Retinal pigment epithelial cell (primary cell): ENCODE results near the gene RNF166.
A peak's percentile ranks its signal among the peaks of the same experiment; 100 is the strongest.

Experiments used
- DNase-seq: peaks from one replicate; pipeline ENCODE4 v3.0.0-alpha.2; 2010; ENCODE audit warnings: low read depth
- H3K4me3 ChIP-seq: 2 replicates; pipeline ENCODE4 v1.5.1; 2011; ENCODE audit warnings: mild to moderate bottlenecking, low read length, control low read depth, moderate library complexity
- TF ChIP-seq, protein P1 (sequence below): conservative IDR thresholded peaks from 2 replicates; pipeline ENCODE4 v1.5.1; 2011; ENCODE audit warnings: low read depth, low read length, control low read depth, inconsistent platforms

The RNF166 gene

DNA sequence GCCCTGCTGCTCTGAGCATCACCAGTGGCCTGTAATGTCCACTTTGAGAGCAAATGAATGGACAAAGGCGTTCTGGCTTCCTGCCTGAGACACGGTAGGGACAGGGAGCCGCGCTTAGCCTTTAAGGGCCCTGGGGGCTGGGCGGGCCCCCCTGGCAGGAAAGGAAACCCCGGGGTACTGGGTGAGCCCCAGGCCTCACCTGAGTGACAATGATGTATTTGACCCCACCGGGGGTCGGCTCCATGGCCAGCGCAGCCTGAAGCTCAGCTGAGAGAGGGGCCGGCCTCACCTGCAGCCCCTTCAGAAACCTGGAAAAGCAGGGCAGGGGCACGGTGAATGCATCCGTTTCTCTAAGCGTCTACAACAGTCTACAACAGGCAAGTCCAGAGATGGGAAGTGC is 53.1 kb downstream of the RNF166 start:
- DNase-seq: no peak
- no peak overlapping the region for H3K4me3 ChIP-seq
- TF ChIP-seq, protein P1, sequence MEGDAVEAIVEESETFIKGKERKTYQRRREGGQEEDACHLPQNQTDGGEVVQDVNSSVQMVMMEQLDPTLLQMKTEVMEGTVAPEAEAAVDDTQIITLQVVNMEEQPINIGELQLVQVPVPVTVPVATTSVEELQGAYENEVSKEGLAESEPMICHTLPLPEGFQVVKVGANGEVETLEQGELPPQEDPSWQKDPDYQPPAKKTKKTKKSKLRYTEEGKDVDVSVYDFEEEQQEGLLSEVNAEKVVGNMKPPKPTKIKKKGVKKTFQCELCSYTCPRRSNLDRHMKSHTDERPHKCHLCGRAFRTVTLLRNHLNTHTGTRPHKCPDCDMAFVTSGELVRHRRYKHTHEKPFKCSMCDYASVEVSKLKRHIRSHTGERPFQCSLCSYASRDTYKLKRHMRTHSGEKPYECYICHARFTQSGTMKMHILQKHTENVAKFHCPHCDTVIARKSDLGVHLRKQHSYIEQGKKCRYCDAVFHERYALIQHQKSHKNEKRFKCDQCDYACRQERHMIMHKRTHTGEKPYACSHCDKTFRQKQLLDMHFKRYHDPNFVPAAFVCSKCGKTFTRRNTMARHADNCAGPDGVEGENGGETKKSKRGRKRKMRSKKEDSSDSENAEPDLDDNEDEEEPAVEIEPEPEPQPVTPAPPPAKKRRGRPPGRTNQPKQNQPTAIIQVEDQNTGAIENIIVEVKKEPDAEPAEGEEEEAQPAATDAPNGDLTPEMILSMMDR: no peak

- no peak for DNase-seq
- H3K4me3 ChIP-seq: no peak overlapping the region
These were observed 53.5 kb downstream of the RNF166 start for GRCh38 chr16:88652762-88653063.

GRCh38 chr16:88651989-88652761 is 54.0 kb downstream of the RNF166 start:
- no peak overlapping the region for H3K4me3 ChIP-seq
- TF ChIP-seq, protein P1: no peak

More at GRCh38 chr16:88652762-88653063, 53.5 kb downstream of the RNF166 start:
- TF ChIP-seq, protein P1: no peak

DNA sequence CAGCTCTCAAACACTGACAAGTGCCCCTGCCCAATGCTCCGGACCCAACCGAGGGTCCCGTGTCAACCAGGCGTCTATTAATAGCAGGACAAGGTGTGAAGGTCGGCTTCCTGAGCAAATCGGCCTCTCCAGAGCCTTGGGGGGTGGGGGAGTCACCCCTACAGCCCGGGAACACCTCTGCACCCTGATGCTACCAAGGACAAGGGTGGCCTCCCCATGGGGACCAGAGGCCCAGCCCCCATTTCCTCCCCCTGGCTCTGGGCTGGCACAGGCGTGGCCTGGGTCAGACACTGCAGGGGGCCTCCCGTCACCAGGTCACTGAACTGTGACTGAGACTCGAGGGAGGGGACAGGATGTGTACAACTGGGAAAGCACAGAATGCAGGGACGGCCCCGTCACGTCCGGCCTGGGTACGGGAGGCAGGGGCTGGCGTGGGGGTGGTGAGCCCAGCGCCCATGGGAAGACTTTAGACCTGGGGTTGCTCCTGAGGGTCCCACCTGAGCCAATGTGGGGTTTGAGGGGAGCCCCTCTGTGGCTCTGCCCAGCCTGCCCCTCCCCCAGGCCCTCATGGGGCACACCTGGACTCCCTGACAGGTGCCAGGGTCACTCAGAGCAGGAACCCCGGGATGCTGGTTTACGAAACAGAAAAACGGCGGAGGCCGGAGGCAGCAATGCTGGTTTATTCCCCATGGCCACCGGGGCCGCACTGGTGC is 54.8 kb downstream of the RNF166 start:
- TF ChIP-seq, protein P1: no peak
- H3K4me3 ChIP-seq: peak overlapping the region; percentile 75
- no peak for DNase-seq

More at GRCh38 chr16:88651989-88652761, 54.0 kb downstream of the RNF166 start:
- DNase-seq: no peak

DNA sequence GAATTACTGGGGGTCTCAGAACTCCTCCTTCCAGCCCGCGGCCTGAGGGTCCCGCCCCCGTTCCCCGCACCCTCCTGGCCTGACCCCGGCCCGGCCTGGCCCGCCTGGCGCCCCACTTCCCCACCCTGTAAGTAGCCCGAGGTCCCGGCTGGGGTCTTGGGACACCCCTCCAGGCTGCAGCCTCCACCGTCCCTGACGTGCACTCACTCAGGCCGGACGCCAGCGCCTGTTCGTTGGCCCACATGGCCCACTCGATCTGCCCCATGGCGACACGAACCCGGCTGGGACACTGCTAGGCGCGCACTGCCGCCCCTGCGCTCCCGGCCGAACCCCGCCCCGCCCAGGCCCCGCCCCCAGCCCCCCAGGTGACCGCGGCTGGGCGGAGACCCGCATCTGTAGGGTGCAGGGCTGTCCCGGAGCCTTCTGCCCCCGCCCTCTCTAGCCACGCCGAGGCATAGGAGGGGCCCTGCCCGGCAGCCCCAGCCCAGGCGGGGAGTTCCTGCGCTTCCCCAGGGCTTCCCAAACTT is 55.4 kb downstream of the RNF166 start, which contains the start of gene CYBA:
TSS of gene CYBA (minus strand) at position 305 of the 527 bp plus-strand sequence. CDS start at position 265, 40 bp downstream.
- TF ChIP-seq, protein P1: no peak
- peak within 1 kb of the TSS; percentile 75 for H3K4me3 ChIP-seq
- no peak for DNase-seq

- DNase-seq: no peak
- TF ChIP-seq, protein P1: no peak
- peak overlapping the region; percentile 75 for H3K4me3 ChIP-seq
These were observed 56.1 kb downstream of the RNF166 start for GRCh38 chr16:88649924-88650748.
